Parathyroid adenoma (tissue), 2 donors: Measurements from ENCODE around the gene ZNF865.

Experiments
- H2AFZ ChIP-seq: fragments of 300-600 bp; sonication (generic); one replicate; pipeline ENCODE4 v1.7.0; 2017; ENCODE audit warnings: antibody characterized with exemption, mild to moderate bottlenecking
- H3K27ac ChIP-seq: fragments of 300-600 bp; sonication (generic); one replicate; pipeline ENCODE4 v1.7.0; 2017
- H3K27me3 ChIP-seq: fragments of 300-600 bp; sonication (generic); one replicate; pipeline ENCODE4 v1.7.0; 2017; ENCODE audit warnings: low read length; ENCODE audit not compliant: control insufficient read depth, insufficient read depth
- H3K36me3 ChIP-seq: fragments of 300-600 bp; sonication (generic); one replicate; pipeline ENCODE4 v1.7.0; 2017; ENCODE audit warnings: low read length; ENCODE audit not compliant: control insufficient read depth, insufficient read depth
- H3K4me1 ChIP-seq: fragments of 300-600 bp; sonication (generic); one replicate; pipeline ENCODE4 v1.7.0; 2017; ENCODE audit warnings: control low read depth
- H3K4me2 ChIP-seq: fragments of 300-600 bp; sonication (generic); one replicate; pipeline ENCODE4 v1.7.0; 2017; ENCODE audit warnings: low read length
- H3K4me3 ChIP-seq: fragments of 300-600 bp; sonication (generic); one replicate; pipeline ENCODE4 v1.7.0; 2017; ENCODE audit warnings: low read depth, low read length
- H3K79me2 ChIP-seq: fragments of 300-600 bp; sonication (generic); one replicate; pipeline ENCODE4 v1.7.0; 2017; ENCODE audit warnings: control low read depth
- H3K9ac ChIP-seq: fragments of 300-600 bp; sonication (generic); one replicate; pipeline ENCODE4 v1.7.0; 2017; ENCODE audit warnings: mild to moderate bottlenecking
- H3K9me3 ChIP-seq: fragments of 300-600 bp; sonication (generic); one replicate; pipeline ENCODE4 v1.7.0; 2017; ENCODE audit warnings: low read length; ENCODE audit not compliant: control insufficient read depth
- TF ChIP-seq, protein P1 (sequence below): fragments of 300-600 bp; sonication (generic); IDR thresholded peaks from one replicate; pipeline ENCODE4 v1.7.0; 2017; ENCODE audit warnings: antibody characterized with exemption, mild to moderate bottlenecking
- donor health status: primary hyperparathyroidism.

The ZNF865 gene

DNA sequence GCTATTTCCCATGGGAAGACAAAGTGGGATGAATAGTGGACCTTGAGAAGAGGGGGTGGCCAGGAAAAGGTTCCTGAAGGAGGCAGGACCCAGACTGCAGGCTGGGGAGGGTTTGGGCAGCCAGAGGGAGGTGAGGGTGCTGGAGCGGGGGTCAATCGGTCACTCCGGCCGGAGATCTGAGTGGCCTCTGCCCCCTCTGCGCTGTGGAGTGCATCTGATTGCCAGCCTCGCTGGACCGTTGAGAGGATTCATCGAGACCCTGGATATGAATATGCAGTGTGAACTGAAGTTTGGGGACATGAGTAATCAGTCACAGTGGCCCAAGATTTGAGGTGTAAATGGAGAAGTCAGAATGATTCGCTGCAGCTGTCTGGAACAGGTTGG, 29.9 kb downstream of the ZNF865 start:
- peak overlapping the region; percentile 89 for H3K4me2 ChIP-seq
- TF ChIP-seq, protein P1, sequence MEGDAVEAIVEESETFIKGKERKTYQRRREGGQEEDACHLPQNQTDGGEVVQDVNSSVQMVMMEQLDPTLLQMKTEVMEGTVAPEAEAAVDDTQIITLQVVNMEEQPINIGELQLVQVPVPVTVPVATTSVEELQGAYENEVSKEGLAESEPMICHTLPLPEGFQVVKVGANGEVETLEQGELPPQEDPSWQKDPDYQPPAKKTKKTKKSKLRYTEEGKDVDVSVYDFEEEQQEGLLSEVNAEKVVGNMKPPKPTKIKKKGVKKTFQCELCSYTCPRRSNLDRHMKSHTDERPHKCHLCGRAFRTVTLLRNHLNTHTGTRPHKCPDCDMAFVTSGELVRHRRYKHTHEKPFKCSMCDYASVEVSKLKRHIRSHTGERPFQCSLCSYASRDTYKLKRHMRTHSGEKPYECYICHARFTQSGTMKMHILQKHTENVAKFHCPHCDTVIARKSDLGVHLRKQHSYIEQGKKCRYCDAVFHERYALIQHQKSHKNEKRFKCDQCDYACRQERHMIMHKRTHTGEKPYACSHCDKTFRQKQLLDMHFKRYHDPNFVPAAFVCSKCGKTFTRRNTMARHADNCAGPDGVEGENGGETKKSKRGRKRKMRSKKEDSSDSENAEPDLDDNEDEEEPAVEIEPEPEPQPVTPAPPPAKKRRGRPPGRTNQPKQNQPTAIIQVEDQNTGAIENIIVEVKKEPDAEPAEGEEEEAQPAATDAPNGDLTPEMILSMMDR, result no peak
- H3K4me1 ChIP-seq, result peaks cover 34% of the 10 kb centered on the region
- no peaks in the 10 kb centered on the region for H3K36me3 ChIP-seq
- H3K9ac ChIP-seq, result peak overlapping the region; percentile 100
- H3K4me3 ChIP-seq, result peak overlapping the region; percentile 100
- H3K27me3 ChIP-seq, result no peaks in the 10 kb centered on the region
- H2AFZ ChIP-seq, result peak overlapping the region; percentile 88
- no peaks in the 10 kb centered on the region for H3K9me3 ChIP-seq
- H3K27ac ChIP-seq, result peak overlapping the region; percentile 100
- H3K79me2 ChIP-seq, result peaks cover 32% of the 10 kb centered on the region

DNA sequence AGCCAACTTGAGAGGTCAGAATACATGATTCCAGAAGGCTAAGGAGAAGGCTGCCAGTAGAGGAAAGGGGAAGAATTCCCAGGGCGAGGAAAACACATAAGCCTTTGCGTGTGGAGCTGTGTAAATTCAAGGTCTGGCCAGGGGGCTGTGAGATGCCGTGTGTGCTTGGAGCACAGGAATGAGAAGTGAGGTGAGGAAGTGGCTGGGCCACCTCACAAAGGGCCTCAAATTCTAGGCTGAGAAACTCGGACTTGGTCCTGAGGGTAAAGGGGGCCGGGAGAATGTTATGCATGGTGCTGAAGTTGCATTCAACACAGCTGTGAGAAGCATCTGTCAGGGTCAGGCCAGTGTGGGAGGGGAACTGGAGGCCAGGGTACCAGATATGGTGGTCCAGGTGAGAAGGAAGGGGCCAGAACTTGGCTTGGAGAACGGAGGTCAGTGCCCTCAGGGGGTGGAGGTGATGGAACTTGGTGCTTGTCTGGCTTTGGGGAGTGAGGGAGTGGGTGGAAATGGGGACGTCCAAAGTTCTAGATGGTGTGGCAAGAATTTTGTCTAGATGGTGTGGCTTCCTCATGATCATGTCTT, 30.5 kb downstream of the ZNF865 start:
- Histone ChIP-seq H3K27ac (peak overlapping the region; percentile 100), H2AFZ (no peak overlapping the region), H3K4me1 (peaks cover 38% of the 10 kb centered on the region)

GRCh38 chr19:55636723-55637122, 31.3 kb downstream of the ZNF865 start:
- H3K4me1 ChIP-seq, result peaks cover 34% of the 10 kb centered on the region
- no peaks in the 10 kb centered on the region for H3K27me3 ChIP-seq
- H3K4me3 ChIP-seq, result peak overlapping the region; percentile 100
- peaks cover 32% of the 10 kb centered on the region for H3K79me2 ChIP-seq
- no peak overlapping the region for H3K9ac ChIP-seq
- H2AFZ ChIP-seq, result no peak overlapping the region
- peak overlapping the region; percentile 89 for H3K4me2 ChIP-seq
- no peaks in the 10 kb centered on the region for H3K36me3 ChIP-seq
- TF ChIP-seq, protein P1, result no peak
- peak overlapping the region; percentile 100 for H3K27ac ChIP-seq
- H3K9me3 ChIP-seq, result no peaks in the 10 kb centered on the region

More for the DNA sequence above, 30.5 kb downstream of the ZNF865 start:
- H3K4me2 ChIP-seq, result peak overlapping the region; percentile 89
- no peaks in the 10 kb centered on the region for H3K27me3 ChIP-seq
- H3K36me3 ChIP-seq, result no peaks in the 10 kb centered on the region
- H3K9ac ChIP-seq, result peak overlapping the region; percentile 100
- no peaks in the 10 kb centered on the region for H3K9me3 ChIP-seq
- peaks cover 32% of the 10 kb centered on the region for H3K79me2 ChIP-seq
- H3K4me3 ChIP-seq, result peak overlapping the region; percentile 100
- TF ChIP-seq, protein P1, result no peak

- Histone ChIP-seq H3K27ac (no peak overlapping the region), H3K27me3 (no peaks in the 10 kb centered on the region), H2AFZ (no peak overlapping the region), H3K4me3 (no peak overlapping the region), H3K79me2 (peaks cover 32% of the 10 kb centered on the region), H3K9me3 (no peaks in the 10 kb centered on the region), H3K4me1 (peaks cover 34% of the 10 kb centered on the region), H3K4me2 (peak overlapping the region; percentile 32), H3K9ac (no peak overlapping the region), H3K36me3 (no peaks in the 10 kb centered on the region)
- TF ChIP-seq, protein P1, result no peak
Measured at GRCh38 chr19:55637534-55637933, 32.1 kb downstream of the ZNF865 start.

GRCh38 chr19:55638864-55639359, 33.5 kb downstream of the ZNF865 start:
- no peak overlapping the region for H3K9ac ChIP-seq
- TF ChIP-seq, protein P1, result peak; percentile 26
- no peaks in the 10 kb centered on the region for H3K27me3 ChIP-seq
- no peak overlapping the region for H3K4me3 ChIP-seq
- H3K4me2 ChIP-seq, result no peak overlapping the region
- H3K79me2 ChIP-seq, result peaks cover 32% of the 10 kb centered on the region
- no peaks in the 10 kb centered on the region for H3K9me3 ChIP-seq
- peaks cover 37% of the 10 kb centered on the region for H3K4me1 ChIP-seq
- peak overlapping the region; percentile 99 for H3K27ac ChIP-seq
- H2AFZ ChIP-seq, result no peak overlapping the region
- H3K36me3 ChIP-seq, result no peaks in the 10 kb centered on the region
